Measurements from ENCODE around the gene SIPA1L3.

DNA sequence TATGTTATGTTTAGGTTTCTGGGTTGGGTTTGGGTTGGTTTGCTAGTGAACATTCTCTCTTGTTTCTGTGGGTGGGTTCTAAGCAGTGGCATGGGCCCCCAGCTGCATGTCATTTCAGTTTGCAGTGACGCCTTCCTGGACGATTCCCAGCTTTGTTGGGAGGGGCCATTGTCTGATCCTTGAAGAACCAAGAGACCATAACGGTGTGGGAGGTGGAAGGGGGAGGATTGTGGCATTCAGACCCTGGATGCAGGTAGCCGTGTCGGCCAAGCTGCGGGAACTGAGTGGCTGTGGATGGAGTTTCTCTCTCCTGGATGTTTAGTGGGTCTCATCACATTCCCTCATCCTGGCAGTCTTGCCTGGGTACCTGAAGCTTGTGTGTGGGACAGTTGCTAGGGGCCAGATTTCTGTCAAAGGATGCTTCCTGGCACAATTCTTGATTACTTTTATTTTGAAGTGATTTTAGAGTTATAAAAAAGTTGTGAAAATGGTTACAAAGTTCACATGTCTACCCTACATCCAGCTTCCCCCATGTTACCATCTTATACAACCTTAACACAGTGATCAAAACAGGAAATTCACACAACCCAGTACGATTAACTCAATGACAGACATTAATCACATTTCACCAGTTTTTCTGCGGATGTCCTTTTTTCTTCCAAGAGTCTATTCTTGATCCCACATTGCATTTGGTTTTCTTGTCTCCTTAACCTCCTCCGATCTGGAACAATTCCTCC, 123.8 kb downstream of the SIPA1L3 start:
- no peak for TF ChIP-seq ZBTB7A (tag by site-specific recombination; IDR thresholded peaks at IDR 0.05; ENCODE audit: low read depth)
- TF ChIP-seq ZNF658 (tag by site-specific recombination; IDR thresholded peaks at IDR 0.05): no peak
- TF ChIP-seq ZNF510 (tag by site-specific recombination; IDR thresholded peaks at IDR 0.05; ENCODE audit: insufficient replicate concordance): no peak
- TF ChIP-seq ZNF24 (tag by site-specific recombination; IDR thresholded peaks at IDR 0.05): no peak
- TF ChIP-seq, protein P1, sequence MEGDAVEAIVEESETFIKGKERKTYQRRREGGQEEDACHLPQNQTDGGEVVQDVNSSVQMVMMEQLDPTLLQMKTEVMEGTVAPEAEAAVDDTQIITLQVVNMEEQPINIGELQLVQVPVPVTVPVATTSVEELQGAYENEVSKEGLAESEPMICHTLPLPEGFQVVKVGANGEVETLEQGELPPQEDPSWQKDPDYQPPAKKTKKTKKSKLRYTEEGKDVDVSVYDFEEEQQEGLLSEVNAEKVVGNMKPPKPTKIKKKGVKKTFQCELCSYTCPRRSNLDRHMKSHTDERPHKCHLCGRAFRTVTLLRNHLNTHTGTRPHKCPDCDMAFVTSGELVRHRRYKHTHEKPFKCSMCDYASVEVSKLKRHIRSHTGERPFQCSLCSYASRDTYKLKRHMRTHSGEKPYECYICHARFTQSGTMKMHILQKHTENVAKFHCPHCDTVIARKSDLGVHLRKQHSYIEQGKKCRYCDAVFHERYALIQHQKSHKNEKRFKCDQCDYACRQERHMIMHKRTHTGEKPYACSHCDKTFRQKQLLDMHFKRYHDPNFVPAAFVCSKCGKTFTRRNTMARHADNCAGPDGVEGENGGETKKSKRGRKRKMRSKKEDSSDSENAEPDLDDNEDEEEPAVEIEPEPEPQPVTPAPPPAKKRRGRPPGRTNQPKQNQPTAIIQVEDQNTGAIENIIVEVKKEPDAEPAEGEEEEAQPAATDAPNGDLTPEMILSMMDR (tag by site-specific recombination; IDR thresholded peaks at IDR 0.05): no peak
